ENCODE data around the gene SASS6.
A peak's percentile ranks its signal among the peaks of the same experiment; 100 is the strongest.
"Not testable (repeated sequence)": the region's sequence is repeated elsewhere in the genome, so short reads cannot be mapped to it uniquely, and the experiment has no call there.

Gene SASS6

DNA sequence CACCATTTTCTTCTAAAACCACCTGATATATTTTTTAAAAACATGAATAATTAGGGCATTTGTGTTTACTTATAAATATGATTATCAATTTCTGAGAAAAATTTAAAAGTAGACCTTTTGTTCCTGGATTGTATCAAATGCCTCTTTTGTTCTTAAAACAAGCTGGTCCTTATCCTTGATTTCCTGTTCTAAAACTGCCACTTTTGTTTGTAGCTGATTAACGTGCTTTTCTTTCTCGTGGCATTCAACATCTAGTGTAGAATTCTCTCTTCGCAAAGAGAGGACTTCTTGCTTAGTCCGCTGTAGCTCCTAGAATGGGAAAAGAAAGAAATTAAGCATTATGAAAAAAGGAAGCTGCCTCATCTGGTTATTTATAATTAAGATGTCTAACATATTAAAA is 25.0 kb downstream of the SASS6 start:
- no peak for DNase-seq

DNA sequence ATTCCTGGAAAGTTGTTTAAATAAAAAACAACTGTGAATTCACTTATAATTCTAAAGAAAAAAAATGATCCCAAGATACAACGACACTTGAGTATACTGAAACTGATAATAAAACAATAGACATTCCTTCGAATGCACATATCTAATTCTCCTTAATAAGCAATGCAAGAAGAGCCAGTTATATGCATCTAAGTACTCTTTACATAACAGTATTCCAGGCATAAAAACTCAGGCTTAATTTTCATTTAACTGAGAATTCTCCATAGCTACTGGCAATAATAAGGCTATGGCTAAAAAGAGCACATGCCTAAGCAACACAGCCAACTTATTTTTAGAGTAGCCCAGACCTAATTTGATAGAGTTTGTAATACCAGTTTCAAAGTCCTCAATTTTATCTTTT is 31.2 kb downstream of the SASS6 start:
- DNase-seq = no peak

DNA sequence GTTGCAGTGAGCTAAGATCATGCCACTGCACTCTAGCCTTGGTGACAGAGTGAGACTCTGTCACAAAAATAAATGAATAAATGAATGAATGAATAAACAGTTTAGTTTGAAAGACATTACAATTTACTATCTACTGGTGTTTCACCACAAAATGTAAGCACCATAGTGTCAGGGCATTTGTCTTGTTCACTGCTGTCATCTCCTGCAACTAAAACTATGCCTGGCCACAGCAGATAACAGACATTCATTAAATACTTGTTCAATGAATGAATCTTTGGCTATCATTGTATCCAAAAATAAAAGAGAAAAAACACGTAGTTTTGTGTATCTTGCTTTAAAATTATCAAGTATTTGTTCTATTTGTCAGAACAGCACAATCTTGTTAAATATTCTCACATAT is 32.5 kb downstream of the SASS6 start:
- DNase-seq = no peak

DNA sequence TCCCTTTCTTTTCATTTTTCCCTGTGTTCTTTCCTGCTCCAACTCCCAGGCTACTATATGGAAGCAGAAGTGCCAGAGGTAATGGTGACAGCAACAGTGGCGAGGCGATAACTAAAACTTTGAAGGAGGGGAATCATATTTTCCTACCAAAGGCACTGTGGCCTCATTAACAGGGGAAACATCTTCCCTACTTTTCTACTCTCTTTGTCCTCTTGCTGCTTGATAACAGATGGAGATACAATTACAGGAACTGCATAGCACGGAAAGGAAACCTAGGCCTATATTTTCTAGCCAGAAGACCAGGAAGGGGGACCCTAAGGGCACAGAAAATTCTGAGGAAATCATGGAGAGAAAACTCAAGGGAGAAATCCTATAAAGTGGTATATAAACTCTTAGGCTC is 42.3 kb downstream of the SASS6 start:
- no peak for DNase-seq

DNA sequence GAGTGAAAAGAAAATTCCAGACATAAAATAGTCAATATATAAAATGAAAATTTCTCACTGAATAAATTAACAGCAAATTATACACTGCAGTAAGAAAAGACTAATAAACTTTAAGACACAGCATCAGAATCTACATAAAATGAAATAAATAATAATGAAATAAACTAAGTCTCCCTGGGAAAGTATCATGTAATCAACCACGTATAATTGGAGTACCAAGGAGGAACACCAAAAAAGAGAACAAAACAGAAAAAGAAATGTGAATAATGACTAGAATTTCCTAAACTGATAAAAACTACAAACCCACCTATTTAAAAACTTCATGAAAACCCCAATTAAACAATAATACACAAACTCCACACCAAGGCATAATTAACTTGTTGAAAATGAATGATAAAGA is 43.6 kb downstream of the SASS6 start:
- DNase-seq = no peak

DNA sequence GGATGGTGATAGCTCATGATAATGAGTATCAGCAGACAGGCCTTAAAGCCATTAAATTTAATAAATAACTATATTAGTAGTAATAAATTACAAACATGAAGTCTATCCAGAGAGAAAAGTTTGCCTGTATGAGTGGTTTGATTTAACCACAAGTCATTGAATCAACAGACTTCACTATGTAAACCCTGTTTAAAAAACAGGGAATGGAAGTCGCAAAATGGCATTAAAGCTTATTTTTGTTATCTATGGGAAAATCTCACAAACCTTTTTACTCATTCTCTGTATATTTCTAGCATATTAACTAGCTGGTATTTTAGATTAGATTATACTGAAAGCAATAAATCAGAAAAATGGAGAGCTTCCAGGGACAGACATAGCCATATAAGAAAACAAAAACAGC is 45.3 kb downstream of the SASS6 start:
- DNase-seq = no peak

DNA sequence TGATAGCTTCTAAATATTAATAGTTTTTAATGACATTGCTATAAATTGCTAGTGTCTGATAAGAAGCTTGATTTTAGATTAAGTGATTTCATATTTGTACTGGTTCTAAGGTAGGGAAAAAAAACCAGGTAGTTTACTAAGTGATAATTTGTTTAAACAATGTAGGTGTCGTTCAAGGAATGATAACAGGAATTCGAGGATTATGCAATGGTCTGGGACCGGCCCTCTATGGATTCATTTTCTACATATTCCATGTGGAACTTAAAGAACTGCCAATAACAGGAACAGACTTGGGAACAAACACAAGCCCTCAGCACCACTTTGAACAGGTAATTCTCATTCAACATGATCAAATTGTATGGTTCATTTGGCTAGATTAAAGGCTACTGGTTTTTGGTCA is 52.4 kb downstream of the SASS6 start:
- no peak for DNase-seq

DNA sequence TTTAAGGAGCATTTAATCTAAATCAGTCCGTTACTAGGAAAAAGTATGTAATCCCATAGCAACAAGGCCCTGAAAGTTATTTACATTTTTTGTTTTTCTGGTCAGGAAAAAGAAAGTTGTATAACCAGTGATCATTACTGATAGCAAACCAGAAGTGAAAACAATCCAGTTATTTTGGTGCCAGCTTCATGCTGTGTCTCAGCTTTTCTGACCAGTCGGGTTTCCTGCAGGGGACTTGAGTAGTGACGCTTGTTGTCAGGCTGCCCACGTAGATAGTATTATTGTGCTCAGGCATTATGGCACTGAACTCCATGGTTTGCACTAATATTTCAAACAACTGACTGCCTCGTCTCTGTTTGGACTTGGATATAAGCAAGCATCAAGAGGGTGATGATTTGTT is 55.2 kb downstream of the SASS6 start:
- peak; percentile 30 for DNase-seq

DNA sequence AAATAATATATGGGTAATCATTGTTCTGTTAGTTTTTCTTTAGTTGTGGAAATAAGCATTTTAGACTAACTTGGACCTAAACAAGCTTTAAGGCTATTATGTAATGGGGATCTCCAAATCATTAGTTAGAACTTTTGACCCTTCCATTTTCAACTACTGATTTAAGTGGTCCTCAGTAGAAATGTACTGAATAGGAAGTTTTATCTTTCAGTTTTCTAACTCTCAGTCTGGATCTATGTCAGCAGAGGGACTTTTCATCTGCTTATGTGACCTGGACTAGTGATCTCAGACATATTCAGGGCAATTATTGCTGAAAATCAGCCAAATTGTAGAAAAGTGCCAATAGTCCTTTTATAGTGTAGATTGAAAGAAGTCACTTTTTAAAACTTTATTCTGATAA is 56.0 kb downstream of the SASS6 start:
- DNase-seq = no peak

DNA sequence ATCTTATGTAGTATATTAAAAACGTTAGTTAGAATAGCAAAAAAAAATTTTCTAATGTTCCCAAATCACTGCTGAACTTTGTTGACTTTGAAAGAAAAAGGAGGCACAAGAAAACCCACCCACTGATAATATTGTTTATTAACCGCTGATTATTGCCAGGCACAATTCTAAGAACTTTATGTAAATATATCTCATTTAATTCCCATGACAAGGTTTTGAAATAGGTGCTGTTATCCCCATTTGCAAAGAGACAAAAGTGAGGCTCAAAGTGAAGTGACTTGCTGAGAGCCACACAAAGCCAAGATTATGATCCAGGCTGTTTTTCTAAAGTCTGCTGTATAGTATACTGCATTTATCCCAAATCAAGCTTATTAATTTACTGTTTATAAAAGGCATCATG is 56.4 kb downstream of the SASS6 start:
- no peak for DNase-seq

DNA sequence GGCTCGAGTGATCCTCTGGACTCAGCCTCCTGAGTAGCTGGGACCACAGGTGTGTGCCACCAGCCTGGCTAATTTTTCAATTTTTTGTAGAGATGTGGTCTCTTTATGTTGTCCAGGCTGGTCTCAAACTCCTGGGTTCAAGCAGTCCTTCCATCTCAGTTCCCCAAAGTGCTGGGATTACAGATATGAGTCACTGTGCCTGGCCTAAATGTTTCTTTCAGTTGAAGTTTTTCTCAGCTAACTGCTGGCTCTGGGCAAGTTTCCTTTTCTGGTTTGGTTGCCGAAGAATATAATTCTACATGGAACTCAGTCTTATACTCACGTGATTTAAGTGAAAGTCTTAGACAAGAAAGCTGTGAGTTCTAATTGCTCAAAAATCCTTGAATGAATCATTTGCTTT is 57.0 kb downstream of the SASS6 start:
- DNase-seq = no peak

DNA sequence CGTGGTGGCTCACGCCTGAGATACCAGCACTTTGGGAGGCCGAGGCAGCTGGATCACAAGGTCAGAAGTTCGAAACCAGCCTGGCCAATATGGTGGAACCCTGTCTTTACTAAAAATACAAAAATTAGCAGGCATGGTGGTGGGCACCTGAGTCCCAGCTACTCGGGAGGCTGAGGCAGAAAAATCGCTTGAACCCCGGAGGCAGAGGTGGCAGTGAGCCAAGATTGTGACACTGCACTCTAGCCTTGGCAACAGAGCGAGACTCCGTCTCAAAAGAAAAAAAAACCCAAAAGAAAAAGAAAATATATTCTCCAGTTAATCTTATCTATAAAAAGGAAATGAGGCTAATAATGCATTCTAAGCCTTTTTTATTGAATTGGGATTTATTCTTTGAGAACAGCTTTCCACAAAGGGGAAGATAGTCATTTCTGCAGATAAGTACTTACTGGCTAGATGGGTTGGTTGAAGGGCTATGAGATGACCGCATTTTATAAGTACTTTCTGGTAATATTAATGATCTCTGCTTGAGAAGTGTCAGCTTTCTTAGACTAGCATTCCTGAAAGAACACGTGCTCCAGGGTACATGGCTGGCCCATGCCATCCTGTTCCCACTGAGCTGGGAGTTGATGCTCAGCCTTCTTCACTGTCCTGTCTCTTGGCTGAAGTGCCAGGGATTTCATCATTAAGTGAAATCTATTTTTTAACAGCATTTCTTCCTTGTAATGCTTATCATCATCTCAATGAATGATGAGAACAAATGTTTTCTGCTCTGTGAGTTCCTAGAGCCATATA is 57.9 kb downstream of the SASS6 start:
- DNase-seq = no peak

DNA sequence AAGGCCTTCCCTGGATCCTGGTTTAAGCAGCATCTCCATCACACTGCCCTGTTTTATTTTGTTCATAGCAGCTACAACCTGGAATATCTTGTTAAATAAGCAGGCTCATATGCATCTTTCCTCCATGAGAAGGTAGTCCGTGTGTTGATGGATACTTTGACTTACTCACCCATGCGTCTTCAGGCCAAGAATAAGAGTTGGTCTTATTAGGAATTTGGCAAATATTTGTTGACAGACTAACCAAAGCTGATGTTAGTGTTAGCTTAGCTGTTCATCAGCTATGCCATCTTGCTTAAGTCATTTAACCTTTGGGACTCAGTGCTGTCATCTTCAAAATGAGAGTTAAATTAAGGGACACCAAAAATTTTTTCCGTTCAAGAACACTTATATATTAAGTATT is 59.2 kb downstream of the SASS6 start:
- no peak for DNase-seq

DNA sequence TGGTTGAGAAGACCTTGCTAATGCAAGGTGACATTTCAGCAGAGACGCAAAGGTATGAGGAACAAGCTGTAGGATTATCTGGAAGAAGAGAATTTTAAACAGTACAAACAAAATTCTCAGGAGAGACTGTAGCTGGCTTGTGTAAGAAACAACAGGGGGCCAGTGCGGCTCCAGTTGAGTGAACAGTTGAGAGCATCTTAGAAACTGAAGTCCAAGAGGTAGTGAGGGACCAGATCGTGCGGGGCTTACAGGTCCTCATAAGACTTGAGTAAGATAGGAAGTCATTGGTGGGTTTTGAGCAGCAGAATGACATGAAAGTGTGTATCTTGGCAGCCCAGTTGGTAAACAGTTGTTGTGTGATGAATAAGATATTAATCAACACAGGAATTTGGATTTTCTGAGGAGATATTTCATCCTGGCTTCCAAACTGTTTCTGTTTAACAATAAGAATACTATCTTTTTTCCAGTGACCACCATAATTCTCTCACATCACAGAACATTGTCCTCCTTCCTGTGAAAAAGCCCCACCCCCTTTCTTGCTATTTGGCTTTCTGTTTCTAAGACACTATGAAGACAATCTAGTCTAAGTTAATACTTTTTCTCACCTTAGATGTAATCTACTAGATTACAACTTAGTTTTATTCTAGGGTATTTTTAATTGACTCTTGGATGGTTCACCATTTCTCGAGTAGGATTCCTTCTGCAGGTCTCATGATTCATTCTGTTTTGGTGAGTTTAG is 62.4 kb downstream of the SASS6 start:
- no peak for DNase-seq

DNA sequence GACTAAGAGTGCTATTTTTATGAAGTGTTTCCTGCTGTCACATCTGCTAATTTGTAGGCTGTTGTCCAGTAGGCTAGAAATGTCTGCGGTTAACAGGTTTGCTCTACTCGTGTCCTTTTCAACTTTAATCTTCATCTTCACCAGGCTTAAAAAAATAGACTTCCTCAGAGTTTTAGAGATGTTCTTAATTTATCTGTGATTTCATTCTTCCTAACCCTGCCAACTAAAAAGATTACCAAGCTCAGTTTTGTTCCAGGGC is 66.8 kb downstream of the SASS6 start:
- DNase-seq = no peak

DNA sequence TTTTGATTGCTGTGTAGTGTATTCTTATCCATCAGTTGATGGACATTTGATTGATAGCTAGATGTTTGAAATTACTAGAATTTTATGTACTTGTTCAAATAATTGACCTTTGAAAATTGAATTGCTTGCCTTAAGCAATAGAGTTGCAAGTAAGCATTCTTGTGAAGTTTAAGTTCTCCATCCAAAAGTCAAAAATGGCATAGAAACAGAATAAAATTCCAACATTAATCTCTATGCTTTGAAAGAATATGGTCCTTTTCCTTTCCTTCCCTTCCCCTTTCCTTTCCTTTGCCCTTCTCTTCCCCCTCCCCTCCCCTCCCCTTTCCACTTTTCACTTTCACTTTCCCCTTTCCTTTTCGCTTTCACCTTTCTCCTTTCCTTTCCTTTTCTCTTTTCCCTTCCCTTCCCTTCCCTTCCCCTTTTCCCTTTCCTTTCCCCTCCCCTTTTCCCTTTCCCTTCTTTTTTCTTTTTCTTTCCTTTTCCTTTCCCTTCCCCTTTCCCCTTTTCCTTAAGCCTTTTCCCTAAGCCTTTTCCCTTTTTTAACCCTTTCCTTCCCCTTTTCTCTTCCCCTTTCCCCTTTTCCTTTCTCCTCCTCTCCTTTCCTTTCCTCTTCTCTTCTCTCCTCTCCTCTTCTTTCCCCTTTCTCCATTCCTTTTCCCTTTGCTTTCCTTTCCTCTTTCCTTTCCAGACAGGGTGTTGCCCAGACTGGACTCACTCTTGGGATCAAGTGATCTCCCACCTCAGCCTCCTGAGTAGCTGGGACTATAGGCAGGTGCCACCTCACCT is 67.4 kb downstream of the SASS6 start:
- DNase-seq = no peak

DNA sequence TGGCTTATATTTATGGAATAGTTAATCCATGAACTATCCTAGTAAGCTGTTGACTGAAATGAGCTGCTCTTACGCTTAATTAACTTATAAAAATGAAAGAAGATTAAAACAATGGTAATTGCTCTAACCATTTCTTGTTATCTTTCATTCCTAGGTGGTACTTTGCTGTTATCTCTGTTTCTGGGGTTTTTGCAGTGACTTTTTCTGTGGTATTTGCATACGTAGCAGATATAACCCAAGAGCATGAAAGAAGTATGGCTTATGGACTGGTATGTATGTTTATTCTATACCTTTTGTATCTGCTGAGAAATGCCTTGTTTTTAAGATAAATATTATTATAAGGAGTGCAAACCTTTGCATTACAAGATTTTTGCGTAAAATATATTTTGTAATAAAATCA is 71.0 kb downstream of the SASS6 start:
- no peak for DNase-seq

DNA sequence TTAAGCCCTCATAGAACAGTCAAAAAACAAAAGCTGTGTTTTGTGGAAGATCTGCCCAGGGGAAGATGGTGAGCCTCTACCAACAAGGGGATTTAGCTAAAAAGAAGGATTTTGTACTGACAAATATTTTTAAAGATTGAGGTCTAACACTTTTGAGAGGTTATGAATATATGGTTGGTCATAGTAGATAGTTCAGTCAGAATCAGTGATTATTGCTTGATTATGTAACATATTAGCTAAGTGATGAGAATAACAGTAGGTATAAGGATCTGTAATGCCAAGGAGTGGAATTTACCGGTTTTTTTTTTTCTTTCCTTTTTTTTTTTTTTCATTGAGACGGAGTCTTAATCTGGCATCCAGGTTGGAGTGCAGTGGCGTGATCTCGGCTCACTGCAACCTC is 79.0 kb downstream of the SASS6 start:
- no peak for DNase-seq

DNA sequence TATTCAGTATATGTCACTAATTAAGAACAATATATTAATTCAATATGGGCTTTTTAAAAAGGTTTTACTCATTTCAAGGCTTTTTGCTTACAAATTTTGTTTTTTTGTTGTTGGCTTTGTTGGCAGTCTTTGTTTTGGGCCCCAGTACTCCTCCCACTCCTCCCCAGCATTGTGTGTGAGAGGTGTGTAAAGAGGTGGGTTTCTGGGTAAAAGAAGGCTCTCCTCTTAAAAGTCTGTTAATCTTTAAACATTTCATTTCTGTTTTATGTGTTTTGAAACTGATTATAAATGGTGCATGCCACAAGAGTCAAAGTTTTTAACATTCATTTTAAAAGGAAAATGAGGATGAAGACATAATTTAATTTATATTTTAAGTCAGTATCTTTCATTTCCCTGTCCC is 79.6 kb downstream of the SASS6 start:
- no peak for DNase-seq

DNA sequence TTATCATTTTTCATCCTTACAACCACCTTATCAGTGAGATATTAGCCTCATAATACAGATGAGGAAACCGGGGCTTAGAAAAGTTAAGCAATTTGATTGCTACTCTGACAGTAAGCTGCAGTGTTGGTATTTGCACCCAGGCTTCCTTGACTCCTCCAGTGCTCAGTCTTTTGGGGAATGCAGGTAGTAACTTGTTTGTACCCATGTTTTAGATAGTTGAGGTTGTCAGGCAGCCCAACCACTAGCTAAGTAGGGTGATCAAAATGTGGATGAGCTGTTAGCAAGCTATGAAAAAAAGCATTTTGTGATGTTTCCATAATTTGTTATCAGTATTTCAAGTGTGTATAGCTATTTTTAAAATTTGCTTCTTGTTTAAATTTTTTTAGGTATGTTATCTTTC is 80.8 kb downstream of the SASS6 start:
- DNase-seq = no peak

DNA sequence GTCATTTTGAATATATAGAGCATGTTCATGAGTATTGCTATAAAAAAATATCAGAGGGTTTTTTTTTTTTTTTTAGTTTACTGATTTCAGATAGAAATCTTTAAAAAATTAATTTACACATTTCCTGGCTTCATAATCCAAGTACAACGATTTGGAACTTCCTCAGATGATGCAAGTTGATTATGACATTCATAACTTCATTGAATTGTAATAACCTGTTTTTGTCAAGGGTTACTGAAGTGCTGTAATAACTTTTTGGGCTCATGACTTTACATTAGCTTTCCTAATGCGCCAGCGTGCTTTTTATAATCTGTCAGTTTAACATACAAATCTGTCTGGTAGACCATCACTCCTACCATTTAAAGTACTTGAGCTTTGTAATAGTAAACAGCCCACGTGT is 81.3 kb downstream of the SASS6 start:
- DNase-seq = no peak

DNA sequence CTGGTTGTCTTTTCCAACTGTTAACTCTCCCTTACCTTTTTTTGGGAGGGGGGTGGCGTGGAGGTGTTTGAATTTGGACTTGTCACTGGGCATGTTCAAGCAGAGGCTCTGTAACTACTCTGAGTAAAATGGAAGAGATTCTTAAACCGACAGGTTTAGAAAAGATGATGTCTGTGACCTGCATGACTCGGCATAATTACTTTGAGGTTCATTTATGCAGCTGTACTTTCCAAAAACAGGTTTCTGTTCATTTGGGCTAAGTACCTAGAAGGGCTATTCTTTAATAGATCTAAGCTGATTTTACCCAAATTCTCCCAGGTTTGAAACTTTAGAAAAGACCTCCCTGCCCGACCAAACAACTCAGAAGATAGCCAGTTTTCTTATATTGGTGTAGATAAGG is 82.6 kb downstream of the SASS6 start:
- DNase-seq = no peak

DNA sequence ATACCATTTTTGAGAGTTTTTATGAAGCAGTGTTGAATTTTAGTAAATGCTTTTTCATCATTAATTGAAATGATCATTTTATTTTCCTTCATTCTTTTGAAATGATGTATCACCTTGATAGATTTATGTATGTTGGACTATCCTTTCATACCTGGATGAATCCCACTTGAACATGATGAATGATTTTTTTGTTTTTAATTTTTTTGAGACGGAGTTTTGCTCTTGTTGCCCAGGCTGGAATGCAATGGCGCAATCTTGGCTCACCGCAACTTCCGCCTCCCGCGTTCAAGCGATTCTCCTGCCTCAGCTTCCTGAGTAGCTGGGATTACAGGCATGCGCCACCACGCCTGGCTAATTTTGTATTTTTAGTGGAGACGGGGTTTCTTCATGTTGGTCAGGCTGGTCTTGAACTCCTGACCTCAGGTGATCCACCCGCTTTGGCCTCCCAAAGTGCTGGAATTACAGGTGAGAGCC is 85.5 kb downstream of the SASS6 start:
- DNase-seq = not testable (repeated sequence)

DNA sequence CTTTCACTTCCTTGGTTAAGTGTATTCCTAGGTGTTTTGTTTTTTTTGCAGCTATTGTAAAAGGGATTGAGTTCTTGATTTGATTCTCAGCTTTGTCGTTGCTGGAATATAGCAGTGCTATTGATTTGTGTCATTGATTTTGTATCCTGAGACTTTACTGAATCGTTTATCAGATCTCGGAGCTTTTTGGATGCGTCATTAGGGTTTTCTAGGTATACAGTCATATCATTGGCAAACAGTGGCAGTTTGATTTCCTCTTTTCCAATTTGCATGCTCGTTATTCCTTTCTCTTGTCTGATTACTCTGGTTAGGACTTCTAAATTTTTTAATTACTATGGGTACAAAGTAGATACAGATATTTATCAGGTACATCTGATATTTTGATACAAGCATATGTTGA is 87.5 kb downstream of the SASS6 start:
- no peak for DNase-seq
